ENCODE data around the gene POLE.
"Not testable (repeated sequence)": the region's sequence is repeated elsewhere in the genome, so short reads cannot be mapped to it uniquely, and the experiment has no call there.

POLE gene

GRCh38 chr12:132695431-132695830 lies 8.3 kb upstream of the POLE start:
- H3K27ac ChIP-seq (ENCODE audit: low read length) = no peak overlapping the region
- peaks cover 17% of the 10 kb centered on the region for H3K36me3 ChIP-seq (ENCODE audit: control insufficient read depth, low read depth, low read length)
- H3K27me3 ChIP-seq (ENCODE audit: control insufficient read depth, insufficient read depth, low read length) = no peaks in the 10 kb centered on the region
- no peak overlapping the region for H3K4me3 ChIP-seq (ENCODE audit: low read length)
- no peak overlapping the region for H3K9ac ChIP-seq (ENCODE audit: low read length)
- H3K4me1 ChIP-seq (ENCODE audit: control insufficient read depth, low read depth, low read length) = no peaks in the 10 kb centered on the region
- H3K9me3 ChIP-seq (ENCODE audit: control insufficient read depth, low read depth, low read length) = no peaks in the 10 kb centered on the region

- not testable (repeated sequence) for H3K27me3 ChIP-seq (ENCODE audit: control insufficient read depth, insufficient read depth, low read length); H3K4me3 ChIP-seq (ENCODE audit: low read length); H3K4me1 ChIP-seq (ENCODE audit: control insufficient read depth, low read depth, low read length); H3K27ac ChIP-seq (ENCODE audit: low read length); H3K9ac ChIP-seq (ENCODE audit: low read length); H3K9me3 ChIP-seq (ENCODE audit: control insufficient read depth, low read depth, low read length)
- H3K36me3 ChIP-seq (ENCODE audit: control insufficient read depth, low read depth, low read length) = peaks cover 17% of the 10 kb centered on the region
Observed at GRCh38 chr12:132694888-132695287, 7.7 kb upstream of the POLE start.

- not testable (repeated sequence) for H3K4me1 ChIP-seq (ENCODE audit: control insufficient read depth, low read depth, low read length); H3K4me3 ChIP-seq (ENCODE audit: low read length); H3K9ac ChIP-seq (ENCODE audit: low read length); H3K36me3 ChIP-seq (ENCODE audit: control insufficient read depth, low read depth, low read length); H3K27ac ChIP-seq (ENCODE audit: low read length); H3K9me3 ChIP-seq (ENCODE audit: control insufficient read depth, low read depth, low read length)
- H3K27me3 ChIP-seq (ENCODE audit: control insufficient read depth, insufficient read depth, low read length) = peaks cover 12% of the 10 kb centered on the region
Observed at GRCh38 chr12:132692030-132692429, 4.9 kb upstream of the POLE start.

- Histone ChIP-seq H3K27ac (ENCODE audit: low read length) (no peak overlapping the region), H3K9ac (ENCODE audit: low read length) (no peak overlapping the region), H3K36me3 (ENCODE audit: control insufficient read depth, low read depth, low read length) (no peaks in the 10 kb centered on the region), H3K4me3 (ENCODE audit: low read length) (no peak overlapping the region), H3K27me3 (ENCODE audit: control insufficient read depth, insufficient read depth, low read length) (peaks cover 12% of the 10 kb centered on the region), H3K4me1 (ENCODE audit: control insufficient read depth, low read depth, low read length) (no peaks in the 10 kb centered on the region), H3K9me3 (ENCODE audit: control insufficient read depth, low read depth, low read length) (no peaks in the 10 kb centered on the region)
Observed at GRCh38 chr12:132690112-132690511, 3.0 kb upstream of the POLE start.

- no peaks in the 10 kb centered on the region for H3K9me3 ChIP-seq (ENCODE audit: control insufficient read depth, low read depth, low read length)
- no peak overlapping the region for H3K27ac ChIP-seq (ENCODE audit: low read length)
- peaks cover 12% of the 10 kb centered on the region for H3K27me3 ChIP-seq (ENCODE audit: control insufficient read depth, insufficient read depth, low read length)
- no peaks in the 10 kb centered on the region for H3K4me1 ChIP-seq (ENCODE audit: control insufficient read depth, low read depth, low read length)
- no peaks in the 10 kb centered on the region for H3K36me3 ChIP-seq (ENCODE audit: control insufficient read depth, low read depth, low read length)
- no peak overlapping the region for H3K9ac ChIP-seq (ENCODE audit: low read length)
- peak overlapping the region; percentile 21 for H3K4me3 ChIP-seq (ENCODE audit: low read length)
Observed at GRCh38 chr12:132689227-132689626, 2.1 kb upstream of the POLE start.

- peak overlapping the region; percentile 58 for H3K4me3 ChIP-seq (ENCODE audit: low read length)
- H3K27ac ChIP-seq (ENCODE audit: low read length) = no peak overlapping the region
Observed at GRCh38 chr12:132686825-132687210, 324 bp downstream of the POLE start.

GRCh38 chr12:132685400-132685799 lies 1.7 kb downstream of the POLE start:
- no peaks in the 10 kb centered on the region for H3K4me1 ChIP-seq (ENCODE audit: control insufficient read depth, low read depth, low read length)
- H3K4me3 ChIP-seq (ENCODE audit: low read length) = peak overlapping the region; percentile 27
- no peak overlapping the region for H3K9ac ChIP-seq (ENCODE audit: low read length)
- no peaks in the 10 kb centered on the region for H3K36me3 ChIP-seq (ENCODE audit: control insufficient read depth, low read depth, low read length)
- peaks cover 12% of the 10 kb centered on the region for H3K27me3 ChIP-seq (ENCODE audit: control insufficient read depth, insufficient read depth, low read length)
- H3K27ac ChIP-seq (ENCODE audit: low read length) = no peak overlapping the region
- no peaks in the 10 kb centered on the region for H3K9me3 ChIP-seq (ENCODE audit: control insufficient read depth, low read depth, low read length)

More at GRCh38 chr12:132686825-132687210, 324 bp downstream of the POLE start:
- Histone ChIP-seq H3K9me3 (ENCODE audit: control insufficient read depth, low read depth, low read length) (no peaks in the 10 kb centered on the region), H3K36me3 (ENCODE audit: control insufficient read depth, low read depth, low read length) (no peaks in the 10 kb centered on the region), H3K27me3 (ENCODE audit: control insufficient read depth, insufficient read depth, low read length) (peaks cover 12% of the 10 kb centered on the region), H3K4me1 (ENCODE audit: control insufficient read depth, low read depth, low read length) (no peaks in the 10 kb centered on the region), H3K9ac (ENCODE audit: low read length) (peak overlapping the region; percentile 67)

- Histone ChIP-seq H3K9ac (ENCODE audit: low read length) (no peak overlapping the region), H3K27ac (ENCODE audit: low read length) (no peak overlapping the region), H3K36me3 (ENCODE audit: control insufficient read depth, low read depth, low read length) (peaks cover 64% of the 10 kb centered on the region), H3K9me3 (ENCODE audit: control insufficient read depth, low read depth, low read length) (no peaks in the 10 kb centered on the region), H3K4me3 (ENCODE audit: low read length) (no peak overlapping the region), H3K4me1 (ENCODE audit: control insufficient read depth, low read depth, low read length) (no peaks in the 10 kb centered on the region), H3K27me3 (ENCODE audit: control insufficient read depth, insufficient read depth, low read length) (no peaks in the 10 kb centered on the region)
Observed at GRCh38 chr12:132677492-132677891, 9.7 kb downstream of the POLE start.

GRCh38 chr12:132675757-132676432 lies 11.2 kb downstream of the POLE start:
- Histone ChIP-seq H3K9ac (ENCODE audit: low read length) (no peak overlapping the region), H3K27ac (ENCODE audit: low read length) (no peak overlapping the region), H3K36me3 (ENCODE audit: control insufficient read depth, low read depth, low read length) (peaks cover 78% of the 10 kb centered on the region), H3K27me3 (ENCODE audit: control insufficient read depth, insufficient read depth, low read length) (no peaks in the 10 kb centered on the region), H3K4me3 (ENCODE audit: low read length) (no peak overlapping the region), H3K9me3 (ENCODE audit: control insufficient read depth, low read depth, low read length) (no peaks in the 10 kb centered on the region), H3K4me1 (ENCODE audit: control insufficient read depth, low read depth, low read length) (no peaks in the 10 kb centered on the region)

- Histone ChIP-seq H3K9me3 (ENCODE audit: control insufficient read depth, low read depth, low read length) (no peaks in the 10 kb centered on the region), H3K27me3 (ENCODE audit: control insufficient read depth, insufficient read depth, low read length) (no peaks in the 10 kb centered on the region), H3K9ac (ENCODE audit: low read length) (no peak overlapping the region), H3K36me3 (ENCODE audit: control insufficient read depth, low read depth, low read length) (peaks cover 82% of the 10 kb centered on the region), H3K4me3 (ENCODE audit: low read length) (no peak overlapping the region), H3K4me1 (ENCODE audit: control insufficient read depth, low read depth, low read length) (no peaks in the 10 kb centered on the region), H3K27ac (ENCODE audit: low read length) (no peak overlapping the region)
Observed at GRCh38 chr12:132674561-132674960, 12.6 kb downstream of the POLE start.

GRCh38 chr12:132673288-132674179 lies 13.6 kb downstream of the POLE start:
- H3K9ac ChIP-seq (ENCODE audit: low read length) = no peak overlapping the region
- H3K36me3 ChIP-seq (ENCODE audit: control insufficient read depth, low read depth, low read length) = peaks cover 82% of the 10 kb centered on the region
- no peak overlapping the region for H3K4me3 ChIP-seq (ENCODE audit: low read length)
- no peaks in the 10 kb centered on the region for H3K4me1 ChIP-seq (ENCODE audit: control insufficient read depth, low read depth, low read length)
- H3K9me3 ChIP-seq (ENCODE audit: control insufficient read depth, low read depth, low read length) = no peaks in the 10 kb centered on the region
- H3K27me3 ChIP-seq (ENCODE audit: control insufficient read depth, insufficient read depth, low read length) = no peaks in the 10 kb centered on the region
- H3K27ac ChIP-seq (ENCODE audit: low read length) = no peak overlapping the region

Data from iPS-18a (cell line).